SK-N-SH (cell line): ENCODE measurements around the gene MROH7. TPM values are rescaled to one million over a fixed set of nuclear protein-coding genes. Genes with fewer than 3 reads are reported as not detected.

Experiments used
- CTCF ChIA-PET: fragments of 300-600, 350-600 bp; formaldehyde crosslinking; extraction: SDS; loops from one replicate; lab custom pipeline; 2021; lab: Yijun Ruan, JAX
- POLR2A ChIA-PET: fragments of 350-600 bp; sonication (Branson Sonifier 250); formaldehyde crosslinking; extraction: SDS; loops from one replicate; lab custom pipeline; 2020; ENCODE audit warnings: antibody characterized with exemption, inconsistent platforms; lab: Yijun Ruan, JAX
- DNase-seq: peaks from one replicate; pipeline ENCODE4 v3.0.0; 2012
- H2AFZ ChIP-seq: fragments of 200-600 bp; sonication (generic); 2 replicates; pipeline ENCODE4 v1.8.1; 2016; ENCODE audit warnings: antibody characterized with exemption, mild to moderate bottlenecking, low read depth
- H3F3A ChIP-seq: fragments of 200-600 bp; sonication (generic); replicated peaks from 2 replicates; pipeline ENCODE3; 2016; ENCODE audit warnings: antibody characterized with exemption, mild to moderate bottlenecking; ENCODE audit not compliant: insufficient read depth
- H3K27ac ChIP-seq, 2 experiments: fragments of 200-500 bp in 1 of 2; fragments of 200-600 bp in 1 of 2; sonication (Bioruptor generic) in 1 of 2; sonication (generic), shearing (Covaris generic) in 1 of 2; 2 replicates each; pipeline versions ENCODE4 v1.5.1 to v1.6.1; 2014 to 2016; ENCODE audit warnings: low read depth in 2 of 2, inconsistent platforms in 1 of 2, low read length in 1 of 2, mild to moderate bottlenecking in 1 of 2, mixed read lengths in 1 of 2
- H3K27me3 ChIP-seq: fragments of 200-600 bp; sonication (generic), shearing (Covaris generic); 2 replicates; pipeline ENCODE4 v1.6.1; 2016; ENCODE audit warnings: mixed run types; ENCODE audit not compliant: insufficient read depth
- H3K36me3 ChIP-seq, 2 experiments: fragments of 200-500 bp in 1 of 2; fragments of 200-600 bp in 1 of 2; sonication (Bioruptor generic) in 1 of 2; sonication (generic) in 1 of 2; replicated peaks in 1 of 2; 2 replicates each; pipeline versions ENCODE3 to v1.5.1; 2014 to 2016; ENCODE audit warnings: low read length in 1 of 2, mild to moderate bottlenecking in 1 of 2; ENCODE audit not compliant: insufficient read depth in 2 of 2, control insufficient read depth in 1 of 2
- H3K4me1 ChIP-seq, 2 experiments: fragments of 200-500 bp in 1 of 2; fragments of 200-600 bp in 1 of 2; sonication (Bioruptor generic) in 1 of 2; sonication (generic), shearing (Covaris generic) in 1 of 2; 2 replicates each; pipeline versions ENCODE4 v1.5.1 to v1.6.1; 2014 to 2016; ENCODE audit warnings: low read depth in 1 of 2, low read length in 1 of 2, mixed run types in 1 of 2; ENCODE audit not compliant: insufficient read depth in 2 of 2, control insufficient read depth in 1 of 2
- H3K4me2 ChIP-seq: fragments of 200-600 bp; sonication (generic), shearing (Covaris generic); 2 replicates; pipeline ENCODE4 v1.6.1; 2017; ENCODE audit warnings: mixed run types
- H3K4me3 ChIP-seq, 2 experiments: fragments of 200-500 bp in 1 of 2; fragments of 200-600 bp in 1 of 2; sonication (Bioruptor generic) in 1 of 2; sonication (generic), shearing (Covaris generic) in 1 of 2; 2 replicates each; pipeline versions ENCODE4 v1.5.1 to v1.8.1; 2014 to 2016; ENCODE audit warnings: low read depth in 2 of 2, inconsistent platforms in 1 of 2, low read length in 1 of 2, mild to moderate bottlenecking in 1 of 2, mixed read lengths in 1 of 2, moderate library complexity in 1 of 2
- H3K79me2 ChIP-seq: fragments of 200-600 bp; sonication (generic); 2 replicates; pipeline ENCODE4 v1.8.1; 2017; ENCODE audit warnings: mild to moderate bottlenecking; ENCODE audit not compliant: insufficient read depth
- H3K9ac ChIP-seq: fragments of 200-600 bp; sonication (generic); 2 replicates; pipeline ENCODE4 v1.6.1; 2017; ENCODE audit warnings: mixed run types
- H3K9me2 ChIP-seq: fragments of 200-600 bp; sonication (generic); 2 replicates; pipeline ENCODE4 v1.6.1; 2017; ENCODE audit warnings: mixed run types
- H3K9me3 ChIP-seq: fragments of 200-600 bp; sonication (generic); 2 replicates; pipeline ENCODE4 v1.6.1; 2017; ENCODE audit warnings: mixed run types, mild to moderate bottlenecking, moderate library complexity
- H4K20me1 ChIP-seq: fragments of 200-600 bp; sonication (generic); 2 replicates; pipeline ENCODE4 v1.6.1; 2017; ENCODE audit warnings: mild to moderate bottlenecking, mixed run types; ENCODE audit not compliant: insufficient read depth
- CHD2 ChIP-seq: fragments of 150-350 bp; IDR thresholded peaks from 2 replicates; pipeline ENCODE4 v1.6.1; 2018; ENCODE audit warnings: low read length; ENCODE audit not compliant: partially characterized antibody
- GABPA ChIP-seq: IDR thresholded peaks from 2 replicates; pipeline ENCODE4 v1.4.0; 2012; ENCODE audit warnings: low read depth, mild to moderate bottlenecking
- IRF3 ChIP-seq: fragments of 150-350 bp; IDR thresholded peaks from 2 replicates; pipeline ENCODE4 v1.6.1; 2016; ENCODE audit warnings: mild to moderate bottlenecking, low read depth, low read length
- MAX ChIP-seq: IDR thresholded peaks from 2 replicates; pipeline ENCODE4 v1.4.0; 2012; ENCODE audit warnings: low read depth
- MEF2A ChIP-seq: IDR thresholded peaks from 2 replicates; pipeline ENCODE4 v1.4.0; 2012; ENCODE audit warnings: low read depth, borderline replicate concordance
- MXI1 ChIP-seq: IDR thresholded peaks from 2 replicates; pipeline ENCODE4 v1.6.1; 2012; ENCODE audit warnings: mild to moderate bottlenecking, low read depth, low read length, improper control_type of control experiment
- NRF1 ChIP-seq: IDR thresholded peaks from 2 replicates; pipeline ENCODE4 v1.6.1; 2012; ENCODE audit warnings: low read depth, mild to moderate bottlenecking, low read length
- RAD21 ChIP-seq: IDR thresholded peaks from 2 replicates; pipeline ENCODE4 v1.6.1; 2012; ENCODE audit warnings: mild to moderate bottlenecking, low read length
- RCOR1 ChIP-seq: fragments of 150-350 bp; IDR thresholded peaks from 2 replicates; pipeline ENCODE4 v1.6.1; 2017; ENCODE audit warnings: antibody characterized with exemption, low read length
- REST ChIP-seq: IDR thresholded peaks from 2 replicates; pipeline ENCODE4 v1.6.1; 2012; ENCODE audit warnings: mild to moderate bottlenecking, low read depth, low read length, moderate library complexity
- RFX5 ChIP-seq: IDR thresholded peaks from 2 replicates; pipeline ENCODE4 v1.6.1; 2012; ENCODE audit warnings: mild to moderate bottlenecking, improper control_type of control experiment, low read length
- RXRA ChIP-seq: IDR thresholded peaks from 2 replicates; pipeline ENCODE4 v1.4.0; 2012; ENCODE audit warnings: low read depth, mild to moderate bottlenecking, borderline replicate concordance
- SIN3A ChIP-seq: IDR thresholded peaks from 2 replicates; pipeline ENCODE4 v1.6.1; 2012; ENCODE audit warnings: low read depth, mild to moderate bottlenecking, low read length, moderate library complexity, borderline replicate concordance
- SMC3 ChIP-seq: IDR thresholded peaks from 2 replicates; pipeline ENCODE4 v1.6.1; 2012; ENCODE audit warnings: low read depth, low read length, improper control_type of control experiment
- TAF1 ChIP-seq: IDR thresholded peaks from 2 replicates; pipeline ENCODE4 v1.6.1; 2012; ENCODE audit warnings: low read depth, mild to moderate bottlenecking, low read length, moderate library complexity, borderline replicate concordance
- TCF12 ChIP-seq: IDR thresholded peaks from 2 replicates; pipeline ENCODE4 v1.4.0; 2012
- USF2 ChIP-seq: fragments of 150-350 bp; IDR thresholded peaks from 2 replicates; pipeline ENCODE4 v1.6.1; 2017; ENCODE audit warnings: antibody characterized with exemption, low read length, low read depth, borderline replicate concordance
- YY1 ChIP-seq: IDR thresholded peaks from 2 replicates; pipeline ENCODE4 v1.4.0; 2012; ENCODE audit warnings: low read depth, mild to moderate bottlenecking
- WGBS: methylation state at CpG from one replicate; pipeline ENCODE4 v1.1.6; 2017; ENCODE audit warnings: low lambda C conversion rate; 5-methylcytosine and 5-hydroxymethylcytosine counted together
- polyA plus RNA-seq, 3 experiments: library from polyadenylated mRNA; depleted of rRNA; stranded (reverse); fragments of >200 nt; gene quantifications; 2 replicates each; pipeline ENCODE4 v1.2.3, GENCODE V29; 2012

The MROH7 gene
- polyA plus RNA-seq, 1 of the 3 experiments (the other 2 are of a cell fraction): 0.51 TPM

- no peak overlapping the region for H3K4me2 ChIP-seq
- DNase-seq: no peak
- WGBS: 90% methylated on average over 6 of the region's 6 CpGs
- ChIA-PET POLR2A (no interaction called here), CTCF (no interaction called here)
- H2AFZ ChIP-seq: no peak overlapping the region
- peaks cover 0 to 21% of the 10 kb centered on the region in 2 experiments; a peak in 1 of 4 replicates for H3K4me1 ChIP-seq
- no peak overlapping the region for H3K4me3 ChIP-seq
- peaks cover 0 to 18% of the 10 kb centered on the region in 2 experiments for H3K36me3 ChIP-seq
- no peak overlapping the region for H3K27ac ChIP-seq
- no peaks in the 10 kb centered on the region for H3K27me3 ChIP-seq
- H3K9ac ChIP-seq: no peak overlapping the region
- H3K9me3 ChIP-seq: no peaks in the 10 kb centered on the region
- H3K79me2 ChIP-seq: no peaks in the 10 kb centered on the region
- H3F3A ChIP-seq: no peaks in the 10 kb centered on the region
- TF ChIP-seq RAD21 (no peak), MEF2A (no peak), MXI1 (no peak), NRF1 (no peak), REST (no peak), GABPA (no peak), USF2 (no peak)
- no peaks in the 10 kb centered on the region for H4K20me1 ChIP-seq
- H3K9me2 ChIP-seq: no peaks in the 10 kb centered on the region
Observed at GRCh38 chr1:54603241-54603640, 38.3 kb upstream of the MROH7 start.

- WGBS: 90% methylated on average over 7 of the region's 7 CpGs
- CTCF ChIA-PET: no interaction called here
- H3K9ac ChIP-seq: no peak overlapping the region
- POLR2A ChIA-PET: no interaction called here
- no peaks in the 10 kb centered on the region for H3K79me2 ChIP-seq
- H3K27ac ChIP-seq: no peak overlapping the region
- DNase-seq: no peak
- no peaks in the 10 kb centered on the region for H3K9me3 ChIP-seq
- H3K4me2 ChIP-seq: no peak overlapping the region
- H3K9me2 ChIP-seq: no peaks in the 10 kb centered on the region
- peaks cover 0 to 18% of the 10 kb centered on the region in 2 experiments for H3K36me3 ChIP-seq
- H3K4me3 ChIP-seq: no peak overlapping the region
- H3K27me3 ChIP-seq: no peaks in the 10 kb centered on the region
- no peaks in the 10 kb centered on the region for H3F3A ChIP-seq
- H2AFZ ChIP-seq: no peak overlapping the region
- no peaks in the 10 kb centered on the region for H4K20me1 ChIP-seq
- peaks cover 0 to 21% of the 10 kb centered on the region in 2 experiments; a peak in 1 of 4 replicates for H3K4me1 ChIP-seq
- TF ChIP-seq SIN3A: no peak
- TF ChIP-seq RAD21: no peak
- TF ChIP-seq NRF1: no peak
- no peak for TF ChIP-seq IRF3
- TF ChIP-seq TAF1: no peak
- no peak for TF ChIP-seq REST
- TF ChIP-seq CHD2: no peak
- TF ChIP-seq MEF2A: no peak
- TF ChIP-seq MAX: no peak
- no peak for TF ChIP-seq TCF12
- no peak for TF ChIP-seq RFX5
- no peak for TF ChIP-seq YY1
- no peak for TF ChIP-seq RXRA
- no peak for TF ChIP-seq RCOR1
- TF ChIP-seq SMC3: no peak
Observed at GRCh38 chr1:54604051-54604450, 37.5 kb upstream of the MROH7 start.
